ENCODE results near the gene LTBP1. TPM values are rescaled to one million over a fixed set of nuclear protein-coding genes. Genes with fewer than 3 reads are reported as not detected.

Gene LTBP1
- polyA plus RNA-seq, 2 of the 4 experiments (the other 2 are of a cell fraction), result 23.8 to 30.4 TPM

GRCh38 chr2:33067598-33067997 is 120.8 kb downstream of the LTBP1 start:
- H3K27ac ChIP-seq, result peak overlapping the region; percentile 47 to 73; a peak in 3 of 6 replicates
- H3K4me1 ChIP-seq, result peaks cover 48% of the 10 kb centered on the region
- FAIRE-seq (no peak), ATAC-seq (no peak), DNase-seq (ENCODE audit: low read depth in 1 of 2, low spot score in 1 of 2) (no peak)
- H3K9me3 ChIP-seq, result peaks cover 5% of the 10 kb centered on the region; the same call in 2 of the 3 replicates
- CTCF ChIA-PET, result interaction anchor here (0.6 to 1.8 kb wide), 6 partner anchors 10 to 295 kb away, joined by 3 to 7 read pairs (median 4); no protein-coding TSS in a partner anchor
- H3K4me3 ChIP-seq, result no peak overlapping the region
- TF ChIP-seq CHD4 (IDR thresholded peaks at IDR 0.05; ENCODE audit: borderline replicate concordance) (no peak), NFE2L2 (conservative IDR thresholded peaks at IDR 0.05; ENCODE audit: low read length) (no peak), NPAS2 (CRISPR knock-in tag; IDR thresholded peaks at IDR 0.05; ENCODE audit: borderline replicate concordance) (no peak), TP53 (CRISPR knock-in tag; IDR thresholded peaks at IDR 0.05) (no peak), JUNB (IDR thresholded peaks at IDR 0.05) (no peak), ZSCAN20 (CRISPR knock-in tag; IDR thresholded peaks at IDR 0.05) (no peak), POLR2AphosphoS2 (conservative IDR thresholded peaks at IDR 0.05; ENCODE audit: low read length) (no peak), HEYL (CRISPR knock-in tag; IDR thresholded peaks at IDR 0.05) (no peak)
- H3K4me2 ChIP-seq, result peak overlapping the region; percentile 69; the same call in 2 of the 3 replicates
- POLR2A ChIA-PET, result no interaction called here

- H3K9me3 ChIP-seq, result peaks cover 5% of the 10 kb centered on the region; the same call in 2 of the 3 replicates
- ATAC-seq, result peak in 1 of 2 experiments; percentile 33; a peak in 3 of 6 replicates
- no peak for FAIRE-seq
- POLR2A ChIA-PET, result no interaction called here
- H3K27ac ChIP-seq, result peak overlapping the region; percentile 9 to 73; a peak in 4 of 6 replicates
- 19% methylated on average over 2 of the region's 2 CpGs for WGBS (ENCODE audit: missing lambda C conversion rate)
- CTCF ChIA-PET, result interaction anchor here (1.4 to 1.8 kb wide), 3 partner anchors 17 to 296 kb away, joined by 4 to 5 read pairs (median 4); no protein-coding TSS in a partner anchor
- H3K4me2 ChIP-seq, result peak overlapping the region; percentile 69
- peak in 1 of 2 experiments; percentile 64 for DNase-seq (ENCODE audit: low read depth in 1 of 2, low spot score in 1 of 2)
- peaks cover 55% of the 10 kb centered on the region for H3K4me1 ChIP-seq
- no peak overlapping the region for H3K4me3 ChIP-seq
- no peak for TF ChIP-seq HOXB13 (CRISPR knock-in tag; IDR thresholded peaks at IDR 0.05; ENCODE audit: low read depth)
- TF ChIP-seq KDM5A (IDR thresholded peaks at IDR 0.05), result no peak
- no peak for TF ChIP-seq BHLHE40 (IDR thresholded peaks at IDR 0.05; ENCODE audit: low read depth, low read length)
- TF ChIP-seq CBX8 (IDR thresholded peaks at IDR 0.05), result no peak
- TF ChIP-seq PBX3 (IDR thresholded peaks at IDR 0.05), result no peak
- no peak for TF ChIP-seq CHD4 (IDR thresholded peaks at IDR 0.05; ENCODE audit: borderline replicate concordance)
- no peak for TF ChIP-seq POLR2A (IDR thresholded peaks at IDR 0.05; ENCODE audit: low read length)
- TF ChIP-seq MYC (IDR thresholded peaks at IDR 0.05; ENCODE audit: borderline replicate concordance, low read length), result no peak
- TF ChIP-seq TP53 (CRISPR knock-in tag; IDR thresholded peaks at IDR 0.05), result no peak
- TF ChIP-seq USF2 (IDR thresholded peaks at IDR 0.05), result no peak
- TF ChIP-seq HDAC2 (IDR thresholded peaks at IDR 0.05), result no peak
- TF ChIP-seq JUNB (IDR thresholded peaks at IDR 0.05), result peak; percentile 81
- TF ChIP-seq, protein P1, sequence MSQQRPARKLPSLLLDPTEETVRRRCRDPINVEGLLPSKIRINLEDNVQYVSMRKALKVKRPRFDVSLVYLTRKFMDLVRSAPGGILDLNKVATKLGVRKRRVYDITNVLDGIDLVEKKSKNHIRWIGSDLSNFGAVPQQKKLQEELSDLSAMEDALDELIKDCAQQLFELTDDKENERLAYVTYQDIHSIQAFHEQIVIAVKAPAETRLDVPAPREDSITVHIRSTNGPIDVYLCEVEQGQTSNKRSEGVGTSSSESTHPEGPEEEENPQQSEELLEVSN (IDR thresholded peaks at IDR 0.05; ENCODE audit: borderline replicate concordance, low read depth), result no peak
- TF ChIP-seq RAD21 (conservative IDR thresholded peaks at IDR 0.05 in 1 of 2, IDR thresholded peaks at IDR 0.05 in 1 of 2), result 0 out of 5 replicates have a peak, but pooled peaks of 1 of the 2 experiments have one; percentile 11
- no peak for TF ChIP-seq HMGXB4 (CRISPR knock-in tag; IDR thresholded peaks at IDR 0.05; ENCODE audit: borderline replicate concordance)
- no peak for TF ChIP-seq SMC3 (IDR thresholded peaks at IDR 0.05)
- TF ChIP-seq RFX5 (IDR thresholded peaks at IDR 0.05), result no peak
- TF ChIP-seq SREBF2 (IDR thresholded peaks at IDR 0.05), result no peak
- no peak for TF ChIP-seq NR3C1 (IDR thresholded peaks at IDR 0.05)
- peak; percentile 51; the same call in 1 of the 2 replicates for TF ChIP-seq FOSL2 (IDR thresholded peaks at IDR 0.05)
- peak; percentile 71 for TF ChIP-seq FOSL2 (CRISPR knock-in tag; IDR thresholded peaks at IDR 0.05)
- no peak for TF ChIP-seq EHF (CRISPR knock-in tag; IDR thresholded peaks at IDR 0.05)
- TF ChIP-seq BCL3 (IDR thresholded peaks at IDR 0.05), result no peak
- no peak for TF ChIP-seq EHMT2 (IDR thresholded peaks at IDR 0.05; ENCODE audit: low read depth)
- TF ChIP-seq CEBPB (IDR thresholded peaks at IDR 0.05), result 0 out of 4 replicates have a peak, but pooled peaks of 1 of the 2 experiments have one; percentile 13
- no peak for TF ChIP-seq FOSB (CRISPR knock-in tag; IDR thresholded peaks at IDR 0.05)
- no peak for TF ChIP-seq ZC3H11A (IDR thresholded peaks at IDR 0.05)
- TF ChIP-seq POLR2AphosphoS2 (conservative IDR thresholded peaks at IDR 0.05; ENCODE audit: low read length), result no peak
- no peak for TF ChIP-seq HOXA7 (CRISPR knock-in tag; IDR thresholded peaks at IDR 0.05)
- TF ChIP-seq GATA3 (IDR thresholded peaks at IDR 0.05; ENCODE audit: borderline replicate concordance), result peak; percentile 46; the same call in 1 of the 2 replicates
- no peak; a peak in 1 of 5 replicates for TF ChIP-seq EP300 (IDR thresholded peaks at IDR 0.05)
- TF ChIP-seq FOXS1 (CRISPR knock-in tag; IDR thresholded peaks at IDR 0.05), result no peak
- no peak; the same call in 1 of the 2 replicates for TF ChIP-seq NFE2L2 (conservative IDR thresholded peaks at IDR 0.05; ENCODE audit: low read length)
Measured at GRCh38 chr2:33068261-33068660, 121.5 kb downstream of the LTBP1 start.
